Neuronal stem cell (in vitro differentiated cells): ENCODE measurements around the gene SMPDL3B. TPM values are rescaled to one million over a fixed set of nuclear protein-coding genes. Genes with fewer than 3 reads are reported as not detected.

ENCODE experiments used
- DNase-seq: peaks from one replicate; pipeline ENCODE4 v3.0.0-alpha.2; 2013; ENCODE audit warnings: low spot score
- H2AFZ ChIP-seq: one replicate; pipeline ENCODE4 v1.6.1; 2013; ENCODE audit warnings: mild to moderate bottlenecking, low read length, inconsistent platforms
- H2AK5ac ChIP-seq: 2 replicates; pipeline ENCODE4 v1.6.1; 2013; ENCODE audit warnings: low read depth, mild to moderate bottlenecking, inconsistent platforms, low read length, moderate library complexity, mixed read lengths
- H2BK120ac ChIP-seq: 2 replicates; pipeline ENCODE4 v1.6.1; 2013; ENCODE audit warnings: low read depth, mild to moderate bottlenecking, inconsistent platforms, low read length, moderate library complexity, mixed read lengths
- H2BK12ac ChIP-seq: one replicate; pipeline ENCODE4 v1.6.1; 2013; ENCODE audit warnings: low read length, inconsistent platforms
- H2BK15ac ChIP-seq: 2 replicates; pipeline ENCODE4 v1.6.1; 2013; ENCODE audit warnings: mild to moderate bottlenecking, low read length, inconsistent platforms, mixed read lengths
- H2BK5ac ChIP-seq: one replicate; pipeline ENCODE4 v1.6.1; 2013; ENCODE audit warnings: inconsistent platforms, mild to moderate bottlenecking, low read length, moderate library complexity
- H3K14ac ChIP-seq: one replicate; pipeline ENCODE4 v1.6.1; 2013; ENCODE audit warnings: low read length, inconsistent platforms
- H3K18ac ChIP-seq: 2 replicates; pipeline ENCODE4 v1.6.1; 2013; ENCODE audit warnings: low read length, inconsistent platforms
- H3K23ac ChIP-seq: 2 replicates; pipeline ENCODE4 v1.6.1; 2013; ENCODE audit warnings: low read depth, mild to moderate bottlenecking, mixed read lengths, low read length, inconsistent platforms; ENCODE audit not compliant: poor library complexity
- H3K27ac ChIP-seq: replicated peaks from 3 replicates; pipeline ENCODE4 v1.5.1; 2013; ENCODE audit warnings: low read length, inconsistent platforms
- H3K27me3 ChIP-seq, 3 experiments: 2 replicates each; pipeline ENCODE4 v1.6.1; 2013; ENCODE audit warnings: low read length in 3 of 3, mild to moderate bottlenecking in 2 of 3, inconsistent platforms in 1 of 3, low read depth in 1 of 3, mixed read lengths in 1 of 3, moderate library complexity in 1 of 3; ENCODE audit not compliant: control insufficient read depth in 3 of 3, insufficient read depth in 3 of 3
- H3K36me3 ChIP-seq, 2 donors: replicated peaks in 1 of 2; 2 replicates each; pipeline ENCODE4 v1.6.1; 2013; ENCODE audit warnings: low read length in 2 of 2; ENCODE audit not compliant: control insufficient read depth in 2 of 2, insufficient read depth in 2 of 2
- H3K4ac ChIP-seq: 2 replicates; pipeline ENCODE4 v1.6.1; 2013; ENCODE audit warnings: inconsistent platforms, mild to moderate bottlenecking, low read length, moderate library complexity
- H3K4me1 ChIP-seq, 2 donors: 1 replicate in 1 of 2; 2 replicates in 1 of 2; pipeline ENCODE4 v1.6.1; 2013; ENCODE audit warnings: low read length in 2 of 2, low read depth in 1 of 2; ENCODE audit not compliant: control insufficient read depth in 2 of 2, insufficient read depth in 1 of 2
- H3K4me2 ChIP-seq: one replicate; pipeline ENCODE4 v1.6.1; 2013; ENCODE audit warnings: mild to moderate bottlenecking, low read length, inconsistent platforms; ENCODE audit not compliant: insufficient read depth, poor library complexity, severe bottlenecking
- H3K4me3 ChIP-seq, 2 donors: 2 replicates each; pipeline ENCODE4 v1.5.1; 2013; ENCODE audit warnings: low read length in 2 of 2, mild to moderate bottlenecking in 2 of 2, inconsistent platforms in 1 of 2, moderate library complexity in 1 of 2
- H3K79me1 ChIP-seq: one replicate; pipeline ENCODE4 v1.6.1; 2013; ENCODE audit warnings: low read depth, mild to moderate bottlenecking, inconsistent platforms, low read length, moderate library complexity
- H3K9ac ChIP-seq: one replicate; pipeline ENCODE4 v1.6.1; 2013; ENCODE audit warnings: mild to moderate bottlenecking, low read depth, low read length, inconsistent platforms; ENCODE audit not compliant: poor library complexity
- H3K9me3 ChIP-seq, 2 donors: replicated peaks in 1 of 2; 2 replicates each; pipeline versions ENCODE3 to v1.6.1; 2013; ENCODE audit warnings: low read length in 2 of 2, mild to moderate bottlenecking in 2 of 2, inconsistent platforms in 1 of 2, low read depth in 1 of 2, mixed read lengths in 1 of 2, moderate library complexity in 1 of 2; ENCODE audit not compliant: control insufficient read depth in 2 of 2, insufficient read depth in 1 of 2
- H4K8ac ChIP-seq: one replicate; pipeline ENCODE4 v1.6.1; 2013; ENCODE audit warnings: low read depth, mild to moderate bottlenecking, inconsistent platforms, low read length, moderate library complexity
- H4K91ac ChIP-seq: one replicate; pipeline ENCODE4 v1.6.1; 2013; ENCODE audit warnings: low read length, low read depth, mild to moderate bottlenecking, inconsistent platforms; ENCODE audit not compliant: poor library complexity
- WGBS, 2 donors: extraction: QIAGEN DNeasy Blood & Tissue Kit; methylation state at CpG; one replicate each; pipeline ENCODE4 v1.1.7; 2013; ENCODE audit warnings: missing lambda C conversion rate in 2 of 2, mixed read lengths in 1 of 2; ENCODE audit not compliant: insufficient read length in 2 of 2, insufficient replicate concordance in 1 of 2; ENCODE audit errors: extremely low coverage in 2 of 2; 5-methylcytosine and 5-hydroxymethylcytosine counted together
- polyA plus RNA-seq, 2 experiments: library from polyadenylated mRNA; stranded (reverse); fragments of 200-250 nt; gene quantifications; one replicate each; pipeline ENCODE4 v1.2.3, GENCODE V29; 2013

SMPDL3B gene
- 1.3 TPM for polyA plus RNA-seq (2013, experiment 1 of 2)
- polyA plus RNA-seq (2013, experiment 2 of 2) = 1.6 TPM

GRCh38 chr1:27934818-27935549 lies at the start of gene SMPDL3B:
TSS of gene SMPDL3B (plus strand) at chr1:27935000. CDS start at chr1:27935184, 184 bp downstream.
- Histone ChIP-seq H3K14ac (no peak within 1 kb of the TSS), H3K23ac (no peak within 1 kb of the TSS), H3K4me3 (peak within 1 kb of the TSS in 1 of 2 donors; percentile 23), H3K27ac (no peak within 1 kb of the TSS), H2BK15ac (peak within 1 kb of the TSS; percentile 35), H2AFZ (peak within 1 kb of the TSS; percentile 84), H4K91ac (no peak within 1 kb of the TSS), H2BK12ac (peak within 1 kb of the TSS; percentile 64), H2BK120ac (no peak within 1 kb of the TSS), H4K8ac (peak within 1 kb of the TSS; percentile 73), H3K18ac (peak within 1 kb of the TSS; percentile 91), H3K36me3 (no peaks in the 10 kb centered on the region), H3K9me3 (no peaks in the 10 kb centered on the region), H3K9ac (peak within 1 kb of the TSS; percentile 52), H3K79me1 (no peaks in the 10 kb centered on the region), H3K4me2 (peak within 1 kb of the TSS; percentile 66), H2AK5ac (peak within 1 kb of the TSS; percentile 5), H3K27me3 (peaks cover 0 to 46% (median 4%) of the 10 kb centered on the region in 3 experiments), H3K4me1 (peaks cover 0 to 8% of the 10 kb centered on the region in 2 donors), H2BK5ac (no peak within 1 kb of the TSS), H3K4ac (no peak within 1 kb of the TSS)
- peak; percentile 29 for DNase-seq
- WGBS, 2 donors = no CpG with 5 or more reads among the region's 16 CpGs

DNA sequence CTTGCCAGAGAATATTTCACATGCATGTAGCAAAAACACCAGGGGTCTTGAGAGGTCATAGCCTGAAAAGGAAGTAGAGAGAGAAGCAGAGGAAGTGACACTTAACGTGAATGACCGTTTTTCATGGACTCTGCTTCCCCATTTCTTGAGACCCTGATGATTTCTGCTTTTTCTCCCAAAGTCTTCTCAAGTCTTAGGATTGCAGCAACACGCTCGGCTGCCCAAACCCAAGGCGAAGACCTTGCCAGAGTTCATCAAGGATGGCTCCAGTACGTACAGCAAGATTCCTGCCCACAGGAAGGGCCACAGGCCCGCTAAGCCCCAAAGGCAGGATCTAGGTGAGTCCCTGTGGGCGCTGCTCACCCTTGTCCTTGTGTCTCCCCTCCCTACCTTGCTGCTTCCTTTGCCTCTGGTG lies 49.7 kb upstream of the SMPDL3B start:
- Histone ChIP-seq H2BK120ac (no peak overlapping the region), H2AK5ac (no peak overlapping the region), H3K36me3 (peaks cover 10 to 45% of the 10 kb centered on the region in 2 donors), H3K4me2 (no peak overlapping the region), H2BK12ac (no peak overlapping the region), H2BK5ac (no peak overlapping the region), H3K27me3 (no peaks in the 10 kb centered on the region), H3K79me1 (no peaks in the 10 kb centered on the region), H3K4me3 (no peak overlapping the region), H3K18ac (no peak overlapping the region), H3K4ac (no peak overlapping the region), H2BK15ac (no peak overlapping the region), H2AFZ (no peak overlapping the region), H3K27ac (no peak overlapping the region), H4K91ac (no peak overlapping the region), H3K9ac (no peak overlapping the region), H3K14ac (no peak overlapping the region), H3K4me1 (no peaks in the 10 kb centered on the region), H3K9me3 (no peaks in the 10 kb centered on the region), H3K23ac (no peak overlapping the region), H4K8ac (no peak overlapping the region)
- no CpG with 5 or more reads among the region's 8 CpGs for WGBS, 2 donors
- no peak for DNase-seq

DNA sequence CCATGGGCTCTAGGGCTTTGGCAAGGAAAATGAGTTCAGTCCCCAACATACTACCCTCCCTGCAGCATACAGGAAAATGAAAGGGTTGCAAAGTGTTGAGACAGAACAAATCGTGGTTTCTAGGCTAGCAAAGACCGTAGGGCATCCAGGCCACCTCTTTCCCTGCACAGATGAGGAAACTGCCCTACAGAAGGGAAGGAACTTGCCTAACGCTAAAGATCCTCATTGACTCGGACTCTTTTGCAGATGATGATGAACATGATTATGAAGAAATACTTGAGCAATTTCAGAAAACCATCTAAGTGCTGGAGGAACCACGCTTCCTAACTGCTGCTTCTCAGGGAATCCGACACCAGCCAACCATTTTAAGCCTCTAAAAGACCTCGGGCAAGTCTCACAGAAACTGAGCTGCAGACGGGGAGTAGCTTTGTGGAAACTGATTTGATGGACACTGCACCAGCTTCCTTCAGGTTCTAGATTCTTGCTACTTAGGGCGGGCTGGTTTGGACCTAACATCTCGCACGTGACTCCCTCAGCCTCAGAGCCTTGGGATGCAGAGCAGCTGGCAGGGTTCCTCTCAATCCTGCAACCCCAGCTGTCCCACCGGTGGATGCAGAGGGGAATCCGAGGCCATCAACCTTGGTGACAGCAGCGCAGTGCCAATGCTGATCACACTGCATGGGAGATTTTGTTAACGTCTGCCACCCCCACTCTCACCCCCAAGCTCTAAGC lies 49.0 kb upstream of the SMPDL3B start:
- Histone ChIP-seq H2BK12ac (no peak overlapping the region), H3K14ac (no peak overlapping the region), H3K4me2 (no peak overlapping the region), H3K4me1 (no peaks in the 10 kb centered on the region), H3K23ac (no peak overlapping the region), H3K18ac (no peak overlapping the region), H3K4me3 (no peak overlapping the region), H3K9me3 (no peaks in the 10 kb centered on the region), H2AFZ (no peak overlapping the region), H2AK5ac (no peak overlapping the region), H4K91ac (no peak overlapping the region), H3K36me3 (peaks cover 10 to 50% of the 10 kb centered on the region in 2 donors), H3K27ac (no peak overlapping the region), H3K4ac (no peak overlapping the region), H3K27me3 (no peaks in the 10 kb centered on the region), H2BK120ac (no peak overlapping the region), H2BK5ac (no peak overlapping the region), H3K9ac (no peak overlapping the region), H3K79me1 (no peaks in the 10 kb centered on the region), H4K8ac (no peak overlapping the region), H2BK15ac (no peak overlapping the region)
- no CpG with 5 or more reads among the region's 15 CpGs for WGBS, 2 donors
- no peak for DNase-seq

DNA sequence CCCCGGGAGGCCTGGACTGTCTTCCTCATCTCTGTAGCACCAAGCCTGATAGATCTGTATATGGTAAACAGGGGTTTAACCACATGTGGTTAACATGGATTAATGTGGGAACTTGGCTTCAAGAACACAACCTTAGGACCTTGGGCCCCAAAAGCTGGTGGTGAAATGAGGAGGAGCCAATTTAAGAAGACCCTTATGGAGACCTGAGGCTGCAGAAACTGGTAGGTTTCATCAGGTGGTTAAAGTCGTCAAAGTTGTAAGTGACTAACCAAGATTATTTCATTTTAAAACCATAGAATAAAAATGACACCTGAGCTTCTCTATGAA lies 48.5 kb upstream of the SMPDL3B start:
- Histone ChIP-seq H3K4ac (no peak overlapping the region), H3K79me1 (no peaks in the 10 kb centered on the region)

More for the DNA sequence above, 48.5 kb upstream of the SMPDL3B start:
- Histone ChIP-seq H2BK5ac (no peak overlapping the region), H3K23ac (no peak overlapping the region), H3K18ac (no peak overlapping the region), H3K9ac (no peak overlapping the region), H3K4me1 (no peaks in the 10 kb centered on the region), H2AK5ac (no peak overlapping the region), H3K9me3 (no peaks in the 10 kb centered on the region), H3K36me3 (peaks cover 10 to 56% of the 10 kb centered on the region in 2 donors), H2AFZ (no peak overlapping the region), H2BK15ac (no peak overlapping the region), H3K4me2 (no peak overlapping the region), H3K27ac (no peak overlapping the region), H3K4me3 (no peak overlapping the region), H2BK12ac (no peak overlapping the region), H4K91ac (no peak overlapping the region), H4K8ac (no peak overlapping the region), H3K27me3 (no peaks in the 10 kb centered on the region), H3K14ac (no peak overlapping the region), H2BK120ac (no peak overlapping the region)
- DNase-seq = no peak
- no CpG with 5 or more reads among the region's 2 CpGs for WGBS, 2 donors
